HEK293T (cell line): ENCODE results near the gene RSPH6A.

ENCODE experiments used
- BHLHE40 ChIP-seq: fragments of 450-650 bp; IDR thresholded peaks from 2 replicates; pipeline ENCODE4 v1.6.1; 2016; ENCODE audit warnings: mild to moderate bottlenecking, moderate library complexity, borderline replicate concordance
- CTBP1 ChIP-seq: fragments of 450-650 bp; IDR thresholded peaks from 2 replicates; pipeline ENCODE4 v1.6.1; 2016; ENCODE audit warnings: borderline replicate concordance
- ELF4 ChIP-seq: fragments of 450-650 bp; IDR thresholded peaks from 2 replicates; pipeline ENCODE4 v1.6.1; 2017; ENCODE audit warnings: antibody characterized with exemption
- FOXA1 ChIP-seq: fragments of 450-650 bp; IDR thresholded peaks from 2 replicates; pipeline ENCODE4 v1.6.1; 2016; ENCODE audit warnings: mild to moderate bottlenecking
- FOXK2 ChIP-seq: fragments of 450-650 bp; IDR thresholded peaks from 2 replicates; pipeline ENCODE4 v1.6.1; 2016; ENCODE audit warnings: mild to moderate bottlenecking
- FOXM1 ChIP-seq: fragments of 450-650 bp; IDR thresholded peaks from 2 replicates; pipeline ENCODE4 v1.6.1; 2017; ENCODE audit warnings: mild to moderate bottlenecking, borderline replicate concordance
- L3MBTL2 ChIP-seq: fragments of 450-650 bp; conservative IDR thresholded peaks from 2 replicates; pipeline ENCODE4 v1.6.1; 2016; ENCODE audit warnings: mild to moderate bottlenecking
- SP1 ChIP-seq: fragments of 450-650 bp; IDR thresholded peaks from 2 replicates; pipeline ENCODE4 v1.6.1; 2017
- SUZ12 ChIP-seq: fragments of 450-650 bp; IDR thresholded peaks from 2 replicates; pipeline ENCODE4 v1.6.1; 2016; ENCODE audit warnings: mild to moderate bottlenecking
- TARDBP ChIP-seq: fragments of 450-650 bp; IDR thresholded peaks from 2 replicates; pipeline ENCODE4 v1.6.1; 2016
- ZNF384 ChIP-seq: fragments of 450-650 bp; IDR thresholded peaks from 2 replicates; pipeline ENCODE4 v1.6.1; 2016
- TF ChIP-seq, protein P1 (sequence below): fragments of 450-650 bp; IDR thresholded peaks from 2 replicates; pipeline ENCODE4 v1.6.1; 2016

DNA sequence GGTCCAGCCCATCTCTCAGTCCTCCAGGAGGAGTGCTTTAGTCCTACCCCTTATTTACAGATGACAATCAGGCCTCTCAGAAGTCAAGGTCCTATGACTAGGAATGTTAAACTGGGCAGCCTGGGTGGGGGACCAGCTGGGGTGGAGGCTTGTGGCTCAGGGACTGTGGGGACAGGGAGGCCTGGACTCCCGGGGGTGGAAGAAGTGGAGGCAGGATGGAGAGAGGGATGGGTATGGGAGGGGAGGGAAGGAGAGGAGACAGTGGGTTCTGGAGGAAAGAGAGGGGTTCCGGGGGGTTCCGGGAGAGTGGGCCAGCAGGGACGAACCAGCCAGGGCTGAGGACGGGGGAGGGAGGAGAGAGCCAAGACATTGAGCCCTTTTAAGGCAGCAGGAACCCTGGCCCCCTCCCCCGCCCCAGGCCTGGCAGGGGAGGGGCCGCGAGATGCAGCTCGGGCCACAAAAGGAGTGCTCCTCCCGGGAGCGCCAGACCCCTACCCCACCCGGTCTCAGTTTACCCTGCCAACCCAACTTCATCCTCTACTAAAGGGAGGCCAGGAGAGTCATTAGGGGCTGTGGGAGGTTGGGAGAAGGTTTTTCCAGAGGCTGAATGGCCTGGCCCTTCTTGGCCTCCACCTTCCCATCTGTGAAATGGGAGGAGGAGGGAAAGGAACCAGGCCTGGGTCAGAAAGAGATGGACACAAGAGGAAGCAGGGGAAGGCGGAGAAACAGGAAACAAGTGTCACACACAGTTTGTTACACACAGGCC lies 34.5 kb downstream of the RSPH6A start:
- no peak for TF ChIP-seq FOXM1
- no peak for TF ChIP-seq CTBP1
- TF ChIP-seq, protein P1, sequence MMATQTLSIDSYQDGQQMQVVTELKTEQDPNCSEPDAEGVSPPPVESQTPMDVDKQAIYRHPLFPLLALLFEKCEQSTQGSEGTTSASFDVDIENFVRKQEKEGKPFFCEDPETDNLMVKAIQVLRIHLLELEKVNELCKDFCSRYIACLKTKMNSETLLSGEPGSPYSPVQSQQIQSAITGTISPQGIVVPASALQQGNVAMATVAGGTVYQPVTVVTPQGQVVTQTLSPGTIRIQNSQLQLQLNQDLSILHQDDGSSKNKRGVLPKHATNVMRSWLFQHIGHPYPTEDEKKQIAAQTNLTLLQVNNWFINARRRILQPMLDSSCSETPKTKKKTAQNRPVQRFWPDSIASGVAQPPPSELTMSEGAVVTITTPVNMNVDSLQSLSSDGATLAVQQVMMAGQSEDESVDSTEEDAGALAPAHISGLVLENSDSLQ = no peak
- TF ChIP-seq SUZ12 = no peak
- no peak for TF ChIP-seq FOXA1
- no peak for TF ChIP-seq SP1
- no peak for TF ChIP-seq BHLHE40
- no peak for TF ChIP-seq ZNF384
- TF ChIP-seq TARDBP = no peak
- no peak for TF ChIP-seq ELF4
- no peak for TF ChIP-seq FOXK2
- TF ChIP-seq L3MBTL2 = no peak
